ENCODE measurements around the gene KRT38. TPM values are rescaled to one million over a fixed set of nuclear protein-coding genes. Genes with fewer than 3 reads are reported as not detected.

The KRT38 gene
- polyA plus RNA-seq, 2 donors: 0.02 TPM; not detected in 1

DNA sequence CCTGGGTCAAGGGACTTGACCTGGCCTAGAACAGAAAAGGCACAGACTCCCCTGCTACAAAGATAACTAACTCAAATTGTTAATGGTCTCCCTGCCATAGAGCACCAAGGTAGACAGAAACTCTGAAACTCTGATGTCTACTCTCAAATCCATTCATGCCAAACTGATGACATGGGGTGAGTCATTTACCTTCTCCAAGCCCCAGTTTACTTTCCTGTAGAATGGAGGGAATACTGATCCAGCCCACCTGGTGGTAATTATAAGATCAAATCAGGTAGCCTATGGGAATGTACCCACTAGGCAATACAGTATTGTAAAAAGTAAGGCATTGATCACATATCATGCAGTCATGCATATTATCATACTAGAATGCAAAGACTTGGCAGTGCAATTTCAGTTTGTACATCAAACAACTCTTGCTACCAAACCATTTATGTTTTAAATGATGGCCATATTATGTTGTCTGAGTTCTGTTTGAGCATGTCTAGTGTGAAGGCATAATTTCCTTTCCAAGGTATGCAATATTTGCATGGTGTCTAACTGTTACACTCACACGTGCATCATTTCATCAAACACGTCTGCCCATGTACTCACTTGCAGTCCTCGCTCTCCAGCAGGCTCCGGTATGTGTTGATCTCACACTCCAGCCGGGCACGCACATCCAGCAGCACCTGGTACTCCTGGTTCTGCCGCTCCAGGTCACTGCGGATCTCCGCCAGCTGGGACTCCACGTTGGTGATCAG lies 46.4 kb downstream of the KRT38 start:
- no peaks in the 10 kb centered on the region for H3K27me3 ChIP-seq (ENCODE audit: control insufficient read depth in 1 of 2, insufficient read depth in 2 of 2, low read length in 2 of 2)
- WGBS, 2 donors: 52 to 73% methylated on average over 10 of the region's 10 CpGs
- no peak overlapping the region for H3K4me3 ChIP-seq (ENCODE audit: low read depth in 1 of 2, low read length in 2 of 2)
- H3K4me1 ChIP-seq (ENCODE audit: control insufficient read depth in 2 of 2, insufficient read depth in 2 of 2, low read length in 1 of 2): peaks cover 2 to 16% of the 10 kb centered on the region in 2 donors
- no peaks in the 10 kb centered on the region for H3K36me3 ChIP-seq (ENCODE audit: control insufficient read depth in 2 of 2, insufficient read depth in 2 of 2, low read length in 1 of 2)
- peak overlapping the region; percentile 40 to 63 for H3K27ac ChIP-seq (ENCODE audit: low read depth in 2 of 2, low read length in 1 of 2)
- no peaks in the 10 kb centered on the region for H3K9me3 ChIP-seq (ENCODE audit: control insufficient read depth in 2 of 2, insufficient read depth in 1 of 2, low read depth in 1 of 2, low read length in 1 of 2)

DNA sequence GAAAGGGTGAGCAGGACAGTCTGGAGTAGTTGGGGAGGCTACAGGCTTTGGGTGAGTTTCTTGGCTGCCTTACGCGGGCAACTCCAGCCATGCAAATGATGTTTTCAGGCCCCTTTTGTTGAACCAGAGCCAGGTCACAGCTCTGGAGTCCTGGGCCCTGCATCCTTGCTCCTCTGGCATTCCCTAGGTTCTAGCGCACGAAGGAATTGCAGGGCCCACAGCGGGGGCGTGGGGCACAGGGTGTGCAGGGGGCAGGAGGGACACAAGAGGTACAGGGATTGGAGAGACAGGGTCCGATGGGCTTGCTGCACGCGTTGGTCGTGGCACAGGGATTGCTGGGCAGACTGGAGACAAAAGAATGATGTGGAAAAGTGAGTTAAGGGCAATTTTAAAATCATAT lies 47.0 kb downstream of the KRT38 start:
- no peak overlapping the region for H3K4me3 ChIP-seq (ENCODE audit: low read depth in 1 of 2, low read length in 2 of 2)
- WGBS, 2 donors: 86% methylated on average over 9 to 10 of the region's 10 CpGs
- peaks cover 2 to 16% of the 10 kb centered on the region in 2 donors for H3K4me1 ChIP-seq (ENCODE audit: control insufficient read depth in 2 of 2, insufficient read depth in 2 of 2, low read length in 1 of 2)
- no peaks in the 10 kb centered on the region for H3K9me3 ChIP-seq (ENCODE audit: control insufficient read depth in 2 of 2, insufficient read depth in 1 of 2, low read depth in 1 of 2, low read length in 1 of 2)
- no peaks in the 10 kb centered on the region for H3K27me3 ChIP-seq (ENCODE audit: control insufficient read depth in 1 of 2, insufficient read depth in 2 of 2, low read length in 2 of 2)
- no peaks in the 10 kb centered on the region for H3K36me3 ChIP-seq (ENCODE audit: control insufficient read depth in 2 of 2, insufficient read depth in 2 of 2, low read length in 1 of 2)
- H3K27ac ChIP-seq (ENCODE audit: low read depth in 2 of 2, low read length in 1 of 2): peak overlapping the region; percentile 12 to 45

DNA sequence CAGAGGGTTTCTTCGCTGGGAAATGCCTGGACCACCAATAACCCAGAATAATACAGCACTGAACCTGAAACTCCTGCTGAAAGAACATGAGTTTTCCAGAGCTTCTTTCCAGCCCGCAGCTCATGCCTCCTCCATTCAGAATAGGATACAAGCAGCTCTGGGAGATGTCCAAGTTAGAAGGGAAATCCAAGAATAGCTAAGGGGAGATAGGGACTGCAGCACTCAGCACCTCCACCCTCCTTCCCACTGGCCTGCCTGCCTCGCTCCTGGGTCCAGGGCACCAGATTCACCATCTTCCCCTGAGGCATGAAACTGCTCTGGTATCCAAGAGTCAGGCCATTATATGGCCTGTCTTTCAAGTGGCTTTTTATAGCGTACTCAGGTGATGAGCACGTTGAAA lies 47.5 kb downstream of the KRT38 start:
- Histone ChIP-seq H3K27ac (ENCODE audit: low read depth in 2 of 2, low read length in 1 of 2) (peak overlapping the region in 1 of 2 donors; percentile 45), H3K9me3 (ENCODE audit: control insufficient read depth in 2 of 2, insufficient read depth in 1 of 2, low read depth in 1 of 2, low read length in 1 of 2) (no peaks in the 10 kb centered on the region), H3K4me1 (ENCODE audit: control insufficient read depth in 2 of 2, insufficient read depth in 2 of 2, low read length in 1 of 2) (peaks cover 2 to 16% of the 10 kb centered on the region in 2 donors), H3K4me3 (ENCODE audit: low read depth in 1 of 2, low read length in 2 of 2) (no peak overlapping the region), H3K36me3 (ENCODE audit: control insufficient read depth in 2 of 2, insufficient read depth in 2 of 2, low read length in 1 of 2) (no peaks in the 10 kb centered on the region), H3K27me3 (ENCODE audit: control insufficient read depth in 1 of 2, insufficient read depth in 2 of 2, low read length in 2 of 2) (no peaks in the 10 kb centered on the region)
- WGBS, 2 donors: 57 to 62% methylated on average over 5 of the region's 5 CpGs

DNA sequence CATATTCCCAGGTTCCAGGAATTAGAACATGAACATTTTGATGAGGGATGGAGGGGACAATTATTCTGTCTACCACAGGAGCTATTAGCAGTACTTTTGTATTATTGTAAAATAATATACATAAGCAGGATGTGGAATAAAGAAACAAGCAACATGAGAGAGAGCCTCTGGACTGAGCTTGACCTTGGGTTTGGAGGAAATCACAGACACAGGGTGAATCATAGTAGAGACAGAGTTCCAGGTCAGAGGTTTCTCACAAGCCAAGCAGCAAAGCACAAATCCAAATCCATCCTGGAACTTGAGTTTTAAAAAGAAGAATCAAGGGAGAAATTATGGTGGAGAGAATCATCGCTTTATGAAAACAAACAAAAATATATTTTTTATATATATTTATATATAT lies 48.5 kb downstream of the KRT38 start:
- H3K27ac ChIP-seq (ENCODE audit: low read depth in 2 of 2, low read length in 1 of 2): no peak overlapping the region
- peaks cover 2 to 16% of the 10 kb centered on the region in 2 donors for H3K4me1 ChIP-seq (ENCODE audit: control insufficient read depth in 2 of 2, insufficient read depth in 2 of 2, low read length in 1 of 2)
- no peaks in the 10 kb centered on the region for H3K9me3 ChIP-seq (ENCODE audit: control insufficient read depth in 2 of 2, insufficient read depth in 1 of 2, low read depth in 1 of 2, low read length in 1 of 2)
- no peaks in the 10 kb centered on the region for H3K27me3 ChIP-seq (ENCODE audit: control insufficient read depth in 1 of 2, insufficient read depth in 2 of 2, low read length in 2 of 2)
- H3K36me3 ChIP-seq (ENCODE audit: control insufficient read depth in 2 of 2, insufficient read depth in 2 of 2, low read length in 1 of 2): no peaks in the 10 kb centered on the region
- WGBS, 2 donors: 91 to 96% methylated on average over 1 of the region's 1 CpG
- H3K4me3 ChIP-seq (ENCODE audit: low read depth in 1 of 2, low read length in 2 of 2): no peak overlapping the region

DNA sequence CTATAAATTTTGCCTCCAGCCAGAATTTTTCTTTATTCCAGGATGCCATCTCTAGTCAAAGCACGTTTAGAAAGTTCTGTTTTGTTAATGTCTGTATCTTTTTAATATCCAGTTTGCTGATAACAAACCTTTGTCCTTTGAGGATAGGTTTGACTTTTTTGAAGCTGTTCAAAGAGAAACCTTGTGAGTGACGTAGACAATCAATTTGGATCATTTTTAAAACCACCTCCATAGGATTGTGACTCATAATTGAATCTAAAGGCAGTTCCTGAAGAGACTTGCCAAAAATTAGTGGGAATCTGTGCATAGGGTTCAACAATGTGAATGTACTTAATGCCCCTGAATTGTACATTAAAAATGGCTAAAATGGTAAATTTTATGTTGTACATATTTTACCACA lies 49.2 kb downstream of the KRT38 start:
- H3K4me3 ChIP-seq (ENCODE audit: low read depth in 1 of 2, low read length in 2 of 2): no peak overlapping the region
- no peak overlapping the region for H3K27ac ChIP-seq (ENCODE audit: low read depth in 2 of 2, low read length in 1 of 2)
- H3K36me3 ChIP-seq (ENCODE audit: control insufficient read depth in 2 of 2, insufficient read depth in 2 of 2, low read length in 1 of 2): no peaks in the 10 kb centered on the region
- no peaks in the 10 kb centered on the region for H3K27me3 ChIP-seq (ENCODE audit: control insufficient read depth in 1 of 2, insufficient read depth in 2 of 2, low read length in 2 of 2)
- 33 to 51% methylated on average over 2 of the region's 2 CpGs for WGBS, 2 donors
- peaks cover 2 to 16% of the 10 kb centered on the region in 2 donors for H3K4me1 ChIP-seq (ENCODE audit: control insufficient read depth in 2 of 2, insufficient read depth in 2 of 2, low read length in 1 of 2)
- no peaks in the 10 kb centered on the region for H3K9me3 ChIP-seq (ENCODE audit: control insufficient read depth in 2 of 2, insufficient read depth in 1 of 2, low read depth in 1 of 2, low read length in 1 of 2)

DNA sequence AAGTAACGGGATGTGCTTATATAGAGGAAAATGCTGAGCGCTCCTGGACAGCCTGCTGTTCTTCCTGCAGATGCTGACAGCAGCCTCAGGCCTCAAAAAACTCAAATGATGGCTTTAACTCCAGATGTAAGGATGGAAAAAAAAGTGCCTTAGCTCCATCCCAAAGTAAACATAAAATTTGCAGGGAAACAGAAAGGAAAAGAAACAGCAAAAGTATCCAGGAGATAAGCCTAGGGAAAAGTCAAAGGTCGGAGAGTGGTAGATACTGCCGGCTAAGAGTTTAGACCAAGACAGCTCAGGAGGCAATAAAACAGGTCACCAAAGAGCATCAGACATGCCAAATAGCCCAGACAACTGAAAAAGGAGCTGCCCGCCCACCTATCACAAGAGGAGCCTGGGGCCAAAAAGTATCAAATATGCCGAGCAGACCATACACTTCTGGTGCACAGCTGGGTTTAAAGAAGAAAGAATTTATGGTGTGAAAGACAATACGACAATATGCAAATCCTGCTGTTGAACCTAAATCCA lies 50.3 kb downstream of the KRT38 start:
- Histone ChIP-seq H3K27ac (ENCODE audit: low read depth in 2 of 2, low read length in 1 of 2) (no peak overlapping the region), H3K4me1 (ENCODE audit: control insufficient read depth in 2 of 2, insufficient read depth in 2 of 2, low read length in 1 of 2) (peaks cover 2 to 14% of the 10 kb centered on the region in 2 donors), H3K36me3 (ENCODE audit: control insufficient read depth in 2 of 2, insufficient read depth in 2 of 2, low read length in 1 of 2) (no peaks in the 10 kb centered on the region), H3K4me3 (ENCODE audit: low read depth in 1 of 2, low read length in 2 of 2) (no peak overlapping the region), H3K27me3 (ENCODE audit: control insufficient read depth in 1 of 2, insufficient read depth in 2 of 2, low read length in 2 of 2) (no peaks in the 10 kb centered on the region), H3K9me3 (ENCODE audit: control insufficient read depth in 2 of 2, insufficient read depth in 1 of 2, low read depth in 1 of 2, low read length in 1 of 2) (no peaks in the 10 kb centered on the region)
- 68 to 78% methylated on average over 7 of the region's 7 CpGs for whole genome bisulfite sequencing, 2 donors

DNA sequence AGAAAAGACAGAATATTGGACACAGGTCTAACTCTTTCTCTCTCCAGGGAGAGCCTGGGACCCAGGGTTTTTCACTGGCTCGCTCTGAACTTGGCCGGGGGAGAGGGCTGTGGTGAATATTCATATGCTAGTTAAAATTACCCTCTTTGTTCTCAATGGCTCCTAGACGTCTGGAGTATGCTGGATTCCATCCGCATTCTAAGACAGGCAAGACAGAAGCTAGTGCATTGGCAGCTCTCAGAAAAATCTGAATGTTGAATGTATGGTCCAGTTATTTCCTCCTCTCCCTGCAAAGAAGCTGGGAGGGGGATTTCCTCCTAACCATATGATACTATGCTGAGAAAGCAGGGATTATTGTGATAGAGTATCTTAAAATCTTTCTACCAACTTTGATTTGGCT lies 53.1 kb downstream of the KRT38 start:
- H3K27me3 ChIP-seq (ENCODE audit: control insufficient read depth in 1 of 2, insufficient read depth in 2 of 2, low read length in 2 of 2): no peaks in the 10 kb centered on the region
- H3K4me3 ChIP-seq (ENCODE audit: low read depth in 1 of 2, low read length in 2 of 2): no peak overlapping the region
- no peak overlapping the region for H3K27ac ChIP-seq (ENCODE audit: low read depth in 2 of 2, low read length in 1 of 2)
- 82 to 86% methylated on average over 4 of the region's 4 CpGs for WGBS, 2 donors
- H3K36me3 ChIP-seq (ENCODE audit: control insufficient read depth in 2 of 2, insufficient read depth in 2 of 2, low read length in 1 of 2): no peaks in the 10 kb centered on the region
- no peaks in the 10 kb centered on the region for H3K4me1 ChIP-seq (ENCODE audit: control insufficient read depth in 2 of 2, insufficient read depth in 2 of 2, low read length in 1 of 2)
- H3K9me3 ChIP-seq (ENCODE audit: control insufficient read depth in 2 of 2, insufficient read depth in 1 of 2, low read depth in 1 of 2, low read length in 1 of 2): no peaks in the 10 kb centered on the region

DNA sequence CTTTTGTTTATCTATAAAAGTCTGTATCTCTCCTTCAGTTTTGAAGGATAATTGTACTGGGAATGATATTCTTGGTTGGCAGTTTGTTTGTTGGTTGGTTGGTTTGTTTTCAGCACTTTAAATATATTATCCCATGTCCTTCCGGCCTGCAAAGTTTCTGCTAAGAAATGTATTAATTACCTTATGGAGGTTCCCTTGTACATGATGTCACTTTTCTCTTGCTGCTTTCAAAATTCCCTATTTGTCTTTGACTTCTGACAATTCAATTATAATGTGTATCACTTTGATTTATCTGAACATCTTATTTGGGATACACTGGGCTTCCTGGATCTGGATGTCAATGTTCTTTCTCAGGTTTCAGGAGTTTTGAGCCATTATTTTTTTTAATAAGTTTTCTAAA lies 54.6 kb downstream of the KRT38 start:
- Histone ChIP-seq H3K36me3 (ENCODE audit: control insufficient read depth in 2 of 2, insufficient read depth in 2 of 2, low read length in 1 of 2) (no peaks in the 10 kb centered on the region), H3K27ac (ENCODE audit: low read depth in 2 of 2, low read length in 1 of 2) (no peak overlapping the region), H3K27me3 (ENCODE audit: control insufficient read depth in 1 of 2, insufficient read depth in 2 of 2, low read length in 2 of 2) (no peaks in the 10 kb centered on the region), H3K9me3 (ENCODE audit: control insufficient read depth in 2 of 2, insufficient read depth in 1 of 2, low read depth in 1 of 2, low read length in 1 of 2) (no peaks in the 10 kb centered on the region), H3K4me1 (ENCODE audit: control insufficient read depth in 2 of 2, insufficient read depth in 2 of 2, low read length in 1 of 2) (no peaks in the 10 kb centered on the region), H3K4me3 (ENCODE audit: low read depth in 1 of 2, low read length in 2 of 2) (no peak overlapping the region)
- WGBS, 2 donors: 98 to 100% methylated on average over 1 of the region's 1 CpG
